PFSK-1 (cell line): ENCODE measurements around the gene ROPN1.

Experiments
- POLR2AphosphoS5 ChIP-seq: IDR thresholded peaks from 2 replicates; pipeline ENCODE4 v1.6.1; 2012; ENCODE audit warnings: low read depth, mild to moderate bottlenecking, control low read depth, low read length, moderate library complexity
- TAF1 ChIP-seq: IDR thresholded peaks from 2 replicates; pipeline ENCODE4 v1.6.1; 2012; ENCODE audit warnings: low read length, control low read depth, borderline replicate concordance; ENCODE audit not compliant: insufficient read depth

GRCh38 chr3:123953735-123954134 lies 38.2 kb downstream of the ROPN1 start:
- no peak for TF ChIP-seq POLR2AphosphoS5
- no peak for TF ChIP-seq TAF1
